HCT116 (cell line): ENCODE results near the gene MPZL2. TPM values are rescaled to one million over a fixed set of nuclear protein-coding genes. Genes with fewer than 3 reads are reported as not detected.

Experiments
- ATAC-seq: fragments of 200-7000 bp; cut with Tn5 transposase; 2 replicates; pipeline ENCODE4 v1.9.1; 2020; ENCODE audit warnings: mild to moderate bottlenecking, moderate library complexity
- BruUV-seq: library from RNA; stranded (reverse); fragments of 400-500 nt; replicated peaks from 2 replicates; lab custom pipeline; 2021; lab: Mats Ljungman, UMichigan
- CTCF ChIA-PET: fragments of 300-600 bp; sonication (Branson Sonifier 250); formaldehyde crosslinking; loops from one replicate; lab custom pipeline; 2021; ENCODE audit warnings: antibody characterized with exemption; lab: Charles Lee
- POLR2A ChIA-PET: fragments of 300-600, 350-600 bp; sonication (Branson Sonifier 250); formaldehyde crosslinking; loops from one replicate; lab custom pipeline; 2021; ENCODE audit warnings: antibody characterized with exemption; lab: Charles Lee
- RAD21 ChIA-PET, 2 experiments: fragments of 300-600 bp; sonication (Branson Sonifier 250); formaldehyde crosslinking; loops; one replicate each; lab custom pipeline; 2023; ENCODE audit warnings: low total read pairs in 2 of 2; ENCODE audit not compliant: uncharacterized antibody in 2 of 2, unreplicated experiment in 2 of 2, low non-redundant PET in 1 of 2; lab: Charles Lee
- DNase-seq: peaks from one replicate; pipeline ENCODE4 v3.0.0-alpha.2; 2010; ENCODE audit warnings: low read depth, low spot score
- H2AFZ ChIP-seq: fragments of 200-600 bp; shearing (Covaris generic), sonication (generic); 2 replicates; pipeline ENCODE4 v1.6.1; 2017; ENCODE audit warnings: low read depth, mixed run types, mixed read lengths, antibody characterized with exemption, low read length; ENCODE audit not compliant: poor library complexity, severe bottlenecking
- H3K27ac ChIP-seq: 2 replicates; pipeline ENCODE4 v1.5.1; 2012; ENCODE audit warnings: low read depth, low read length
- H3K27me3 ChIP-seq: fragments of 200-600 bp; sonication (generic); 2 replicates; pipeline ENCODE4 v1.6.1; 2016; ENCODE audit warnings: mixed run types, low read length, mixed read lengths; ENCODE audit not compliant: insufficient read depth
- H3K36me3 ChIP-seq, 2 experiments: fragments of 200-500 bp in 1 of 2; fragments of 200-600 bp in 1 of 2; sonication (Bioruptor generic) in 1 of 2; sonication (generic) in 1 of 2; 2 replicates each; pipeline versions ENCODE4 v1.5.1 to v1.6.1; 2014 to 2016; ENCODE audit warnings: low read length in 2 of 2, inconsistent platforms in 1 of 2, mixed read lengths in 1 of 2, mixed run types in 1 of 2; ENCODE audit not compliant: insufficient read depth in 2 of 2, control insufficient read depth in 1 of 2
- H3K4me1 ChIP-seq, 2 experiments: fragments of 200-600 bp in 1 of 2; sonication (generic) in 1 of 2; 2 replicates each; pipeline versions ENCODE4 v1.5.1 to v1.6.1; 2012 to 2017; ENCODE audit warnings: low read length in 2 of 2, inconsistent platforms in 1 of 2, mild to moderate bottlenecking in 1 of 2, mixed read lengths in 1 of 2, mixed run types in 1 of 2, moderate library complexity in 1 of 2; ENCODE audit not compliant: insufficient read depth in 2 of 2, control insufficient read depth in 1 of 2
- H3K4me2 ChIP-seq: fragments of 200-600 bp; sonication (generic); 2 replicates; pipeline ENCODE4 v1.6.1; 2017; ENCODE audit warnings: mixed run types, low read length, mixed read lengths
- H3K4me3 ChIP-seq, 2 experiments: fragments of 200-600 bp in 1 of 2; sonication (generic) in 1 of 2; replicated peaks in 1 of 2; 2 replicates each; pipeline ENCODE4 v1.5.1; 2011 to 2016; ENCODE audit warnings: low read length in 2 of 2, control low read depth in 1 of 2, low read depth in 1 of 2, mild to moderate bottlenecking in 1 of 2, mixed read lengths in 1 of 2, mixed run types in 1 of 2
- H3K79me2 ChIP-seq: fragments of 200-600 bp; sonication (generic); 2 replicates; pipeline ENCODE4 v1.6.1; 2017; ENCODE audit warnings: mild to moderate bottlenecking, mixed run types, low read length, moderate library complexity, mixed read lengths; ENCODE audit not compliant: insufficient read depth
- H3K9ac ChIP-seq: fragments of 200-600 bp; sonication (generic); 2 replicates; pipeline ENCODE4 v1.6.1; 2016; ENCODE audit warnings: low read length, mixed read lengths
- H3K9me2 ChIP-seq: fragments of 200-600 bp; sonication (generic), shearing (Covaris generic); 2 replicates; pipeline ENCODE4 v1.6.1; 2017; ENCODE audit warnings: mixed run types, mild to moderate bottlenecking, moderate library complexity; ENCODE audit not compliant: insufficient read depth
- H3K9me3 ChIP-seq, 2 experiments: fragments of 200-500 bp in 1 of 2; fragments of 200-600 bp in 1 of 2; sonication (Bioruptor generic) in 1 of 2; sonication (generic) in 1 of 2; 2 replicates each; pipeline ENCODE4 v1.6.1; 2014 to 2017; ENCODE audit warnings: low read length in 2 of 2, mixed read lengths in 2 of 2, inconsistent platforms in 1 of 2, low read depth in 1 of 2, mild to moderate bottlenecking in 1 of 2, mixed run types in 1 of 2, moderate library complexity in 1 of 2; ENCODE audit not compliant: control insufficient read depth in 1 of 2, insufficient read depth in 1 of 2
- H4K20me1 ChIP-seq: fragments of 200-600 bp; sonication (generic), shearing (Covaris generic); 2 replicates; pipeline ENCODE4 v1.6.1; 2017; ENCODE audit warnings: mixed run types, mild to moderate bottlenecking, moderate library complexity; ENCODE audit not compliant: insufficient read depth
- CBX3 ChIP-seq: IDR thresholded peaks from 2 replicates; pipeline ENCODE4 v1.6.1; 2012; ENCODE audit warnings: low read depth
- EGR1 ChIP-seq: IDR thresholded peaks from 2 replicates; pipeline ENCODE4 v1.6.1; 2012; ENCODE audit warnings: low read depth
- ELF1 ChIP-seq: IDR thresholded peaks from 2 replicates; pipeline ENCODE4 v1.6.1; 2012; ENCODE audit warnings: low read depth, borderline replicate concordance
- POLR2AphosphoS5 ChIP-seq: IDR thresholded peaks from 2 replicates; pipeline ENCODE4 v1.6.1; 2011; ENCODE audit warnings: mild to moderate bottlenecking, low read depth, low read length, moderate library complexity
- RAD21 ChIP-seq: IDR thresholded peaks from 2 replicates; pipeline ENCODE4 v1.6.1; 2012; ENCODE audit warnings: low read depth, mild to moderate bottlenecking
- SIN3A ChIP-seq: IDR thresholded peaks from 2 replicates; pipeline ENCODE4 v1.6.1; 2012; ENCODE audit warnings: low read depth
- SP1 ChIP-seq: IDR thresholded peaks from 2 replicates; pipeline ENCODE4 v1.6.1; 2012; ENCODE audit warnings: low read depth
- SRF ChIP-seq: IDR thresholded peaks from 2 replicates; pipeline ENCODE4 v1.6.1; 2012; ENCODE audit warnings: low read depth
- ZFX ChIP-seq: fragments of 450-650 bp; IDR thresholded peaks from 2 replicates; pipeline ENCODE4 v1.6.1; 2017
- intact Hi-C: fragments of 100-400 bp; cut with micrococcal nuclease; formaldehyde crosslinking; loops from 2 replicates; pipeline ENCODE4 v1.10.0; 2022
- total RNA-seq: library from RNA; stranded (reverse); gene quantifications from one replicate; pipeline ENCODE4 v1.2.1, GENCODE V29; 2021; ENCODE audit not compliant: unreplicated experiment
- TF ChIP-seq, protein P1 (sequence below): IDR thresholded peaks from 2 replicates; pipeline ENCODE4 v1.6.1; 2011; ENCODE audit warnings: mild to moderate bottlenecking, low read length, moderate library complexity; ENCODE audit not compliant: insufficient replicate concordance; ENCODE audit errors: extremely low read depth
- TF ChIP-seq, protein P2 (sequence below): IDR thresholded peaks from 2 replicates; pipeline ENCODE4 v1.6.1; 2012
- TF ChIP-seq, protein P3 (sequence below): IDR thresholded peaks from 2 replicates; pipeline ENCODE4 v1.6.1; 2012; ENCODE audit warnings: low read depth
- TF ChIP-seq, protein P4 (sequence below), 3 experiments: fragments of 200-600 bp in 1 of 3; sonication (generic) in 1 of 3; IDR thresholded peaks in 2 of 3; conservative IDR thresholded peaks in 1 of 3; 2 replicates each; pipeline ENCODE4 v1.5.1; 2012 to 2017; ENCODE audit warnings: low read depth in 2 of 3, low read length in 2 of 3, antibody characterized with exemption in 1 of 3, borderline replicate concordance in 1 of 3, control low read depth in 1 of 3, mild to moderate bottlenecking in 1 of 3, mixed read lengths in 1 of 3, mixed run types in 1 of 3, moderate library complexity in 1 of 3; ENCODE audit not compliant: insufficient read depth in 1 of 3

MPZL2 gene
- total RNA-seq, 1 experiment from 2014 or later: 16.8 TPM

DNA sequence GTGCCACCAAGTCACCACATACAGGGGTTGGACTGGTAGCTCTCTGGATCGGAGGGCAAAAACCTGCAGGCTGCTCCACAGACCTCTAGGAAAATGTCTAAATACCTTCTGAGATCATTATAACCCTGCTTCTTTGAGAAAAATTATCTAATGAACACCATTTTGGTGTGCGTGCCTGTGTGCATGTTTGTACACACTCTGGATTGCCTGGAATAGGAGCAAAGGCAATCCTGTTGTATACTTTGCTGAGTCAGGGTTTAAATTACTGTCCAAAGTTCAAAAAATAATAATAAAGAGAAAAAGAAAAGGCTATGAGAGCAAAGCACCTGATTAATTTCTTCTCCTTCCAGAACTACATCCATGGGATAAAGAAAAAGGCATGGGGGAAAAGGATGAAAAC lies 50.3 kb downstream of the MPZL2 start:
- Histone ChIP-seq H3K4me1 (no peaks in the 10 kb centered on the region), H3K27me3 (peaks cover 16% of the 10 kb centered on the region; the same call in 1 of the 2 replicates), H4K20me1 (no peaks in the 10 kb centered on the region), H2AFZ (no peak overlapping the region), H3K79me2 (no peaks in the 10 kb centered on the region), H3K9me3 (no peaks in the 10 kb centered on the region), H3K9me2 (no peaks in the 10 kb centered on the region), H3K27ac (no peak overlapping the region), H3K9ac (no peak overlapping the region), H3K4me3 (no peak overlapping the region), H3K36me3 (no peaks in the 10 kb centered on the region), H3K4me2 (no peak overlapping the region)
- no peak for DNase-seq
- ATAC-seq: no peak
- no peak for TF ChIP-seq POLR2AphosphoS5
- TF ChIP-seq ELF1: no peak
- no peak for TF ChIP-seq RAD21
- TF ChIP-seq, protein P1, sequence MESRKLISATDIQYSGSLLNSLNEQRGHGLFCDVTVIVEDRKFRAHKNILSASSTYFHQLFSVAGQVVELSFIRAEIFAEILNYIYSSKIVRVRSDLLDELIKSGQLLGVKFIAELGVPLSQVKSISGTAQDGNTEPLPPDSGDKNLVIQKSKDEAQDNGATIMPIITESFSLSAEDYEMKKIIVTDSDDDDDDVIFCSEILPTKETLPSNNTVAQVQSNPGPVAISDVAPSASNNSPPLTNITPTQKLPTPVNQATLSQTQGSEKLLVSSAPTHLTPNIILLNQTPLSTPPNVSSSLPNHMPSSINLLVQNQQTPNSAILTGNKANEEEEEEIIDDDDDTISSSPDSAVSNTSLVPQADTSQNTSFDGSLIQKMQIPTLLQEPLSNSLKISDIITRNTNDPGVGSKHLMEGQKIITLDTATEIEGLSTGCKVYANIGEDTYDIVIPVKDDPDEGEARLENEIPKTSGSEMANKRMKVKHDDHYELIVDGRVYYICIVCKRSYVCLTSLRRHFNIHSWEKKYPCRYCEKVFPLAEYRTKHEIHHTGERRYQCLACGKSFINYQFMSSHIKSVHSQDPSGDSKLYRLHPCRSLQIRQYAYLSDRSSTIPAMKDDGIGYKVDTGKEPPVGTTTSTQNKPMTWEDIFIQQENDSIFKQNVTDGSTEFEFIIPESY: no peak
- TF ChIP-seq, protein P2, sequence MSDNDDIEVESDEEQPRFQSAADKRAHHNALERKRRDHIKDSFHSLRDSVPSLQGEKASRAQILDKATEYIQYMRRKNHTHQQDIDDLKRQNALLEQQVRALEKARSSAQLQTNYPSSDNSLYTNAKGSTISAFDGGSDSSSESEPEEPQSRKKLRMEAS: no peak
- no peak for TF ChIP-seq ZFX
- intact Hi-C loops: no loop called here
- BruUV-seq: no TSS peak
- CTCF ChIA-PET: interaction anchor here (2.5 kb wide), 1 partner anchor 15 kb away, joined by 10 read pairs; no protein-coding TSS in a partner anchor
- POLR2A ChIA-PET: no interaction called here
- RAD21 ChIA-PET: no interaction called here

DNA sequence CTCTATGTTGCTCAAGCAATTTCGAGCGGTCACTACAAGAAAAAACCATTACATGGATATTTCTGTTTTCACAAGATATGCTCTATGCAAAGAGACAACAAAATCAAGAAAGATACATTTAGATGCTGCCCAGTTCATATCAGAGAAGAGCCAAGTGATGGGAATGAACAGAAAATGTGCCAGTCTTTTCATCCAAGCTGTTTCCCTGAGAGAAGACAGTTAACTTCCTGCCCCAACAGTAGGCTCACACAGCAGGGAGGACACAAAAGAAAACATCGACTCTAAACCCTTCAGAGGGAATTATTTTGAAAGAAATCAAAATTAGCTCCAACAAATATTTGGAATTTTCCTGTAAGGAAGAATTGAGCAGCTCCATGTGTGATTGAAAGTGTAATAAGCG lies 50.9 kb downstream of the MPZL2 start:
- no peak for DNase-seq
- peaks cover 16% of the 10 kb centered on the region; the same call in 1 of the 2 replicates for H3K27me3 ChIP-seq
- no peaks in the 10 kb centered on the region for H3K79me2 ChIP-seq
- H3K9ac ChIP-seq: no peak overlapping the region
- no peaks in the 10 kb centered on the region for H3K9me3 ChIP-seq
- POLR2A ChIA-PET: no interaction called here
- H4K20me1 ChIP-seq: no peaks in the 10 kb centered on the region
- RAD21 ChIA-PET: no interaction called here
- H3K27ac ChIP-seq: no peak overlapping the region
- H3K4me1 ChIP-seq: no peaks in the 10 kb centered on the region
- H3K4me2 ChIP-seq: no peak overlapping the region
- no peak overlapping the region for H2AFZ ChIP-seq
- no peaks in the 10 kb centered on the region for H3K9me2 ChIP-seq
- BruUV-seq: no TSS peak
- intact Hi-C loops: no loop called here
- ATAC-seq: no peak
- H3K36me3 ChIP-seq: no peaks in the 10 kb centered on the region
- H3K4me3 ChIP-seq: no peak overlapping the region
- CTCF ChIA-PET: interaction anchor here (2.5 kb wide), 1 partner anchor 15 kb away, joined by 10 read pairs; no protein-coding TSS in a partner anchor
- TF ChIP-seq SP1 (no peak), SRF (no peak), CBX3 (no peak), SIN3A (no peak), EGR1 (no peak)
- TF ChIP-seq, protein P3, sequence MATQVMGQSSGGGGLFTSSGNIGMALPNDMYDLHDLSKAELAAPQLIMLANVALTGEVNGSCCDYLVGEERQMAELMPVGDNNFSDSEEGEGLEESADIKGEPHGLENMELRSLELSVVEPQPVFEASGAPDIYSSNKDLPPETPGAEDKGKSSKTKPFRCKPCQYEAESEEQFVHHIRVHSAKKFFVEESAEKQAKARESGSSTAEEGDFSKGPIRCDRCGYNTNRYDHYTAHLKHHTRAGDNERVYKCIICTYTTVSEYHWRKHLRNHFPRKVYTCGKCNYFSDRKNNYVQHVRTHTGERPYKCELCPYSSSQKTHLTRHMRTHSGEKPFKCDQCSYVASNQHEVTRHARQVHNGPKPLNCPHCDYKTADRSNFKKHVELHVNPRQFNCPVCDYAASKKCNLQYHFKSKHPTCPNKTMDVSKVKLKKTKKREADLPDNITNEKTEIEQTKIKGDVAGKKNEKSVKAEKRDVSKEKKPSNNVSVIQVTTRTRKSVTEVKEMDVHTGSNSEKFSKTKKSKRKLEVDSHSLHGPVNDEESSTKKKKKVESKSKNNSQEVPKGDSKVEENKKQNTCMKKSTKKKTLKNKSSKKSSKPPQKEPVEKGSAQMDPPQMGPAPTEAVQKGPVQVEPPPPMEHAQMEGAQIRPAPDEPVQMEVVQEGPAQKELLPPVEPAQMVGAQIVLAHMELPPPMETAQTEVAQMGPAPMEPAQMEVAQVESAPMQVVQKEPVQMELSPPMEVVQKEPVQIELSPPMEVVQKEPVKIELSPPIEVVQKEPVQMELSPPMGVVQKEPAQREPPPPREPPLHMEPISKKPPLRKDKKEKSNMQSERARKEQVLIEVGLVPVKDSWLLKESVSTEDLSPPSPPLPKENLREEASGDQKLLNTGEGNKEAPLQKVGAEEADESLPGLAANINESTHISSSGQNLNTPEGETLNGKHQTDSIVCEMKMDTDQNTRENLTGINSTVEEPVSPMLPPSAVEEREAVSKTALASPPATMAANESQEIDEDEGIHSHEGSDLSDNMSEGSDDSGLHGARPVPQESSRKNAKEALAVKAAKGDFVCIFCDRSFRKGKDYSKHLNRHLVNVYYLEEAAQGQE: no peak
- TF ChIP-seq, protein P4, sequence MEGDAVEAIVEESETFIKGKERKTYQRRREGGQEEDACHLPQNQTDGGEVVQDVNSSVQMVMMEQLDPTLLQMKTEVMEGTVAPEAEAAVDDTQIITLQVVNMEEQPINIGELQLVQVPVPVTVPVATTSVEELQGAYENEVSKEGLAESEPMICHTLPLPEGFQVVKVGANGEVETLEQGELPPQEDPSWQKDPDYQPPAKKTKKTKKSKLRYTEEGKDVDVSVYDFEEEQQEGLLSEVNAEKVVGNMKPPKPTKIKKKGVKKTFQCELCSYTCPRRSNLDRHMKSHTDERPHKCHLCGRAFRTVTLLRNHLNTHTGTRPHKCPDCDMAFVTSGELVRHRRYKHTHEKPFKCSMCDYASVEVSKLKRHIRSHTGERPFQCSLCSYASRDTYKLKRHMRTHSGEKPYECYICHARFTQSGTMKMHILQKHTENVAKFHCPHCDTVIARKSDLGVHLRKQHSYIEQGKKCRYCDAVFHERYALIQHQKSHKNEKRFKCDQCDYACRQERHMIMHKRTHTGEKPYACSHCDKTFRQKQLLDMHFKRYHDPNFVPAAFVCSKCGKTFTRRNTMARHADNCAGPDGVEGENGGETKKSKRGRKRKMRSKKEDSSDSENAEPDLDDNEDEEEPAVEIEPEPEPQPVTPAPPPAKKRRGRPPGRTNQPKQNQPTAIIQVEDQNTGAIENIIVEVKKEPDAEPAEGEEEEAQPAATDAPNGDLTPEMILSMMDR (IDR thresholded peaks at IDR 0.05 in 2 of 3, conservative IDR thresholded peaks at IDR 0.05 in 1 of 3; ENCODE audit: borderline replicate concordance in 1 of 3, insufficient read depth in 1 of 3, low read depth in 2 of 3, low read length in 2 of 3): no peak
